Stimulated activated CD8-positive, alpha-beta memory T cell treated with anti-CD3 and anti-CD28 coated beads, Interleukin-7, amount 100 ng/mL, for 1 hour (primary cell): ENCODE data around the gene PRKCD.

Experiments used
- DNase-seq, 2 donors: peaks; one replicate each; pipeline ENCODE4 v3.0.0-alpha.2; 2020; ENCODE audit warnings: low read depth in 2 of 2

The PRKCD gene

DNA sequence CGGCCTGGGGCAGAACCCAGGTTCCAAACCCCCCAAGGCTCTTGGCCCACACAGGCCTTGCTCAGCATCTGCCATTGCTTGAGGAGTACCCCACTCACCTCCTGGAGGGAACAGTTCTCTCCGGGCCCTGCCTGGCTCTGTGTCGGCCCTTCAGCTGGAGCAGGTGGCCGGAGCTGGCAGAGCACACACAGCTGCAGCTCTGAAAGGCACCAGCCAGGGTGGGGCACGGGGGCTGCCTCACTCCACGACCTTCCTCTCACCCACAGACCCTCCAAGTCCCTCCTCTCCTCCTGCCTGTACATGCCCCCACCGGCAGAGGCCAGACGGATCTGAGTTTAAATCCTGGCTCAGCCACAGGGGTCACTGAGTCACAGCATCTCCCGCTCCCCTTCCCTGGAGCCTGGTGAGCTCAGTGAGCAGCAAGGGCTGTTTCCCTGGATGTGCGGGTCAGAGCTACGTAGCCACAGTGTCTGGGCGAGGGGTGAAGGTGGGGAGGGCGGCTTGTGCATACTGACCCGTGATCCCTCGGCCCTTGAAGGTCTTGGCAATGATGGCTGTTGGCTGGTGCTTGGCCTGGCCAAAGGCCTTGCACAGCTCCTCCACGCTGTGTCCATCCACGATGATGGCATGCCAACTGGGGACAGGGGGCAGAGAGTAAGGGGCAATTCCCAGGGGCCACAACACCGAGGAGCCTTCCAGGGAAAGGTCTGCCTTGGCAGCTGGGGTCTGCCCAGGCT lies 71.8 kb downstream of the PRKCD start:
- no peak for DNase-seq

GRCh38 chr3:53234130-53234840 lies 73.3 kb downstream of the PRKCD start:
- DNase-seq = no peak

DNA sequence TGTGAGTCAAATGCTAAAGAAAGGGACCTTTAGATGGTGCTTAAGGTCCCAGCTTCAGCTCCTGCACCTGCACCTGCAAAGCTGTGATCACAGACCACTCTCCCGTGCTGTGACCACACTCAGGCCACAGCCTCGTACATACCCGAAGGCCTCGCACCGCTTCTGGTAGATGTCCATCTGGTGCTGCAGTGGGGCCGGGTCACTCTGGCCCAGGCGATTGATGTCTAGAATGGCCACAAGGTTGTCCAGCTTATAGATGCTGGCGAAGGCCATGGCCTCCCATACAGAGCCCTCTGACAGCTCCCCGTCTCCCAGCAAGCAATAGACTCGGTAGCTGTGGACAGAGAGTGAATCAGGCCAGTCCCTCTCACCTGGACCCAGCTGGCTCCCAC lies 73.8 kb downstream of the PRKCD start:
- DNase-seq = no peak

DNA sequence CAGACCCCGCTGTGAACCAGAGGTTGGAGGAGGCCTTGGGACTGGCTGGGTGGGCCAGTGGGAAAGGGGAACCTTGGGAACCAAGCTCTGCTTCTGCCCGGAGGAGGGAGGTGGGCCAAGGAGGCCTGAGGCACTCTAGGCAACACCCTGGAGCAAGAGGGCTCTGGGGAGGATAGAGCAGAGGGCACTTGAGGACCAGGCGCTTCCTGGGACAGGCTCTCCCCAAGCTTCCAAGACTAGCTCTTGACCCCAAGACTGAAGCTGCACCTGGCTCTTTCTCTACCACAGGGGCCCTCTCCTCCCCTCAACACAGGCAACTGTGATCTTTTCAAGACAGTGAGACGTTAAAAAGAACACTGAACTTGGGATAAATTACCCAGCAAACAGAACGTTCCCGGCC lies 74.5 kb downstream of the PRKCD start:
- no peak for DNase-seq

- DNase-seq = no peak
Measured at GRCh38 chr3:53236112-53236841, 75.3 kb downstream of the PRKCD start.

- no peak for DNase-seq
Measured at GRCh38 chr3:53238051-53238850, 77.2 kb downstream of the PRKCD start.

- DNase-seq = no peak
Measured at GRCh38 chr3:53238886-53239285, 77.9 kb downstream of the PRKCD start.

DNA sequence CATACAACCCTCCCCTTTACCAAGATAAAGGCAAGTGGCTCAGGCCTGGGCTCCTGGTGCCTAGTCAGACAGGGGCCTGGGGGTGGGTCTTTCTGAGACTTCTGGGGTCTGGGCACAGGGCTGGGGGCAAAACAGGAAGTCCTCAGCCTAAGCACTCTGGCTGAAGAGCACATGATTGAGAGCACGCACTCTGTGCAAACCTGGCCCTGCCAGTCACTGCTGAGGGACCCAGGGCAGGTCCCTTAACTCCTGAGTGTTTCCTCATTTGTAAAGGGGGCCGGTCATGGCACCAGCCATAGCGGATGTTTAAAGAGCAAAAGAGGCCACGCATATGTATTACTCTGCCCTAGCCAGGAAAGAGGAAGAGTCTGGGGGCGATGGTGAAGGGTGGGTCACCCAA lies 78.8 kb downstream of the PRKCD start:
- no peak for DNase-seq

DNA sequence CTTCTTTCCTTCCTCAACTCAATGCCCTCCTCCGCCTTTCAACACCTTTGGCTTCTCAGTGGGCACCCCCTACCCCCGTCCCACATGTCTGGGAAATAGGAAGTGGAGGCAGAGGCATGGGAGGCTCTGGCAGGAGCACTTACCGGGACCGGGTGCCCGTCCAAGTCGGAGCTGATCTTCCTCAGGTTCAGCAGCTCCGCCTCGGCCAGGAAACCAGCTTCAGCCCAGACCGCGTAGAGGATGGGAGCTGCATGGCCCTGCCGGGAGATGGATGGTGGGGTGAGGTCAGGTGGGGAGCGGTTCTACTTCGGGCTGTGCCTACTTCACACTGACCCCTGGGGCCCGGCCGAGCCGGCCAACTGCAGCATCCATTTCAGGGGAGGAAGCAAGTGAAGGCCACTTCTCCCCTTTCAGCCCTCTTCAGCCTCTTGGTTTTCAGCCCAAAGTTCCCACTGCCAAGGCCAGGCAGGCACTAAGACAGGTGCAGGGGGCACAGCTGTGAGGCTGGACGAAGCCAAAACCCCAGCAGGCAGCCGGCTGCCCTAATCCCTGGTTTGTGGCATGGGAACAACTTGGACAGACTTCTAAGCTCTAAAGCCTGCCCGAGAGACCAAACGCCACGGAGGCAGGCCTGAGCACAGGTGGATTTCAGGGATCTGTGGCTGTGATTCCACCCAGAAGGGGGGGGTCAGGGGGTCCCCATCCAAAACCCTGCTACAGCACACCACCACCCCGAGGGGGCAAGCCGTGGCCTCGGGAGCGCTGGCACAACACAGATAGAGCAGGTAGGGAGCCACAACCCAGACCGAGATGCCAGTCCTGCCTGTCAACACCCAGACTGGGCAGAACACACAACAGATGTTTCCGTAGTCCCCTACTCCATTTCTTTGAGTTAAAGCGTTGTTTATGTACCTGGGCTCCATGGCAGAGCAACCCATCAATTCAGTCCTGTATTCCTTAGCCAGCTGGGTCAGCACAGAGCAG lies 80.3 kb downstream of the PRKCD start:
- no peak for DNase-seq

GRCh38 chr3:53242155-53242554 lies 81.1 kb downstream of the PRKCD start:
- DNase-seq = no peak
